ENCODE results near the gene ZBTB16.

- TF ChIP-seq, protein P1, sequence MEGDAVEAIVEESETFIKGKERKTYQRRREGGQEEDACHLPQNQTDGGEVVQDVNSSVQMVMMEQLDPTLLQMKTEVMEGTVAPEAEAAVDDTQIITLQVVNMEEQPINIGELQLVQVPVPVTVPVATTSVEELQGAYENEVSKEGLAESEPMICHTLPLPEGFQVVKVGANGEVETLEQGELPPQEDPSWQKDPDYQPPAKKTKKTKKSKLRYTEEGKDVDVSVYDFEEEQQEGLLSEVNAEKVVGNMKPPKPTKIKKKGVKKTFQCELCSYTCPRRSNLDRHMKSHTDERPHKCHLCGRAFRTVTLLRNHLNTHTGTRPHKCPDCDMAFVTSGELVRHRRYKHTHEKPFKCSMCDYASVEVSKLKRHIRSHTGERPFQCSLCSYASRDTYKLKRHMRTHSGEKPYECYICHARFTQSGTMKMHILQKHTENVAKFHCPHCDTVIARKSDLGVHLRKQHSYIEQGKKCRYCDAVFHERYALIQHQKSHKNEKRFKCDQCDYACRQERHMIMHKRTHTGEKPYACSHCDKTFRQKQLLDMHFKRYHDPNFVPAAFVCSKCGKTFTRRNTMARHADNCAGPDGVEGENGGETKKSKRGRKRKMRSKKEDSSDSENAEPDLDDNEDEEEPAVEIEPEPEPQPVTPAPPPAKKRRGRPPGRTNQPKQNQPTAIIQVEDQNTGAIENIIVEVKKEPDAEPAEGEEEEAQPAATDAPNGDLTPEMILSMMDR (IDR thresholded peaks at IDR 0.05; ENCODE audit: extremely low read depth in 1 of 2, insufficient read depth in 1 of 2, low read depth in 1 of 2, low read length in 2 of 2), result no peak
- TF ChIP-seq POLR2AphosphoS5 (IDR thresholded peaks at IDR 0.05; ENCODE audit: insufficient read depth, low read depth, low read length), result no peak
- TF ChIP-seq POLR2A (IDR thresholded peaks at IDR 0.05; ENCODE audit: low read depth, low read length), result no peak
- TF ChIP-seq EZH2 (IDR thresholded peaks at IDR 0.05; ENCODE audit: borderline replicate concordance, low read depth, low read length, severe bottlenecking), result no peak
These were observed 1.0 kb downstream of the ZBTB16 start for GRCh38 chr11:114060392-114061047.

Measured in endothelial cell of umbilical vein (primary cell).